Esophagus muscularis mucosa (tissue), 3 donors: Measurements from ENCODE around the gene NPIPB4.
"Not testable (repeated sequence)": the region's sequence is repeated elsewhere in the genome, so short reads cannot be mapped to it uniquely, and the experiment has no call there.

ENCODE experiments used
- POLR2A ChIP-seq: fragments of 450-650 bp; IDR thresholded peaks from one replicate; pipeline ENCODE4 v1.6.1; 2017; ENCODE audit warnings: antibody characterized with exemption, moderate library complexity, mild to moderate bottlenecking, low read depth
- TF ChIP-seq, protein P1 (sequence below), 3 experiments: fragments of 200-600 bp in 2 of 3; fragments of 450-650 bp in 1 of 3; sonication (generic) in 2 of 3; IDR thresholded peaks; one replicate each; pipeline ENCODE4 v1.5.1; 2017 to 2019; ENCODE audit warnings: antibody characterized with exemption in 3 of 3, mild to moderate bottlenecking in 2 of 3, moderate library complexity in 1 of 3

DNA sequence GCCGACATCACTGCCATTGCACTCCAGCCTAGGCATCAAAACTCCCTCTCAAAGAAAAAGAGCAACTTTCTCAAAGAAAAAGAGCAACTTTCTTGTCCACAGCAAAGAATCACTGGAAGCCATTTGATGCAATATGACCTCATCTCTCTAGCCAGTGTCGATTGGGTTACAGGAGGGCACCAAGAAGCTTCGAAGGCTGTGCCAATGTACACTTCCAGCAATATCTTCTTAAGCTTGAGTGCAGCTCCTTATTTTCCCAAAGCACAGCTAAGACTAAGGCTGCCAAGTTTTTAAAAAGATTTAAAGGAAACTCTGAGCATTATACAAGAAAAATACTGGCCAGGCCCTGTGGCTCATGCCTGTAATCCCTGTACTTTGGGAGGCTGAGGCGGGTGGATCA is 32.0 kb downstream of the NPIPB4 start:
- not testable (repeated sequence) for TF ChIP-seq POLR2A
- TF ChIP-seq, protein P1, sequence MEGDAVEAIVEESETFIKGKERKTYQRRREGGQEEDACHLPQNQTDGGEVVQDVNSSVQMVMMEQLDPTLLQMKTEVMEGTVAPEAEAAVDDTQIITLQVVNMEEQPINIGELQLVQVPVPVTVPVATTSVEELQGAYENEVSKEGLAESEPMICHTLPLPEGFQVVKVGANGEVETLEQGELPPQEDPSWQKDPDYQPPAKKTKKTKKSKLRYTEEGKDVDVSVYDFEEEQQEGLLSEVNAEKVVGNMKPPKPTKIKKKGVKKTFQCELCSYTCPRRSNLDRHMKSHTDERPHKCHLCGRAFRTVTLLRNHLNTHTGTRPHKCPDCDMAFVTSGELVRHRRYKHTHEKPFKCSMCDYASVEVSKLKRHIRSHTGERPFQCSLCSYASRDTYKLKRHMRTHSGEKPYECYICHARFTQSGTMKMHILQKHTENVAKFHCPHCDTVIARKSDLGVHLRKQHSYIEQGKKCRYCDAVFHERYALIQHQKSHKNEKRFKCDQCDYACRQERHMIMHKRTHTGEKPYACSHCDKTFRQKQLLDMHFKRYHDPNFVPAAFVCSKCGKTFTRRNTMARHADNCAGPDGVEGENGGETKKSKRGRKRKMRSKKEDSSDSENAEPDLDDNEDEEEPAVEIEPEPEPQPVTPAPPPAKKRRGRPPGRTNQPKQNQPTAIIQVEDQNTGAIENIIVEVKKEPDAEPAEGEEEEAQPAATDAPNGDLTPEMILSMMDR (IDR thresholded peaks at IDR 0.05): not testable (repeated sequence)
